Measurements from ENCODE around the gene CNTNAP5. TPM values are rescaled to one million over a fixed set of nuclear protein-coding genes. Genes with fewer than 3 reads are reported as not detected.

The CNTNAP5 gene
- total RNA-seq, 1 donor = not detected

DNA sequence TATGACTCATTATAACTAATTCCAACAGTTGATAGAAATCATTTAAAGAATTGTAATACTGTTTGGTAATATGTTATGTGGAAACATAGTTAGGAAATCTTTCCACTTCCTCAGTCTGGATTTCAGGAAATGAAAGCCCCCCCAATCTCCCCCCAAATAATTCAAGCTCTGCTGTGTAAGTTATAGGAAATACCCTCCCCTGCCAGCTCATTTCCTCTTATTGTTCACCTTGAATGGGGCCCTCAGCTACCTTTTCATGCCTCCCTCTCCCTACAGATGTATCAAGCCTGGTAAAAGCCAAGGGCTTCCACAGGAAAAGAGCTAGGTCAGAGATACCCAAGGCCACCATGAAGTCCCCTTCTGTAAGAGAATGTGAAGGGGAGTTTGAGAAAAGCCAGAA, 155.5 kb downstream of the CNTNAP5 start:
- TF ChIP-seq, protein P1, sequence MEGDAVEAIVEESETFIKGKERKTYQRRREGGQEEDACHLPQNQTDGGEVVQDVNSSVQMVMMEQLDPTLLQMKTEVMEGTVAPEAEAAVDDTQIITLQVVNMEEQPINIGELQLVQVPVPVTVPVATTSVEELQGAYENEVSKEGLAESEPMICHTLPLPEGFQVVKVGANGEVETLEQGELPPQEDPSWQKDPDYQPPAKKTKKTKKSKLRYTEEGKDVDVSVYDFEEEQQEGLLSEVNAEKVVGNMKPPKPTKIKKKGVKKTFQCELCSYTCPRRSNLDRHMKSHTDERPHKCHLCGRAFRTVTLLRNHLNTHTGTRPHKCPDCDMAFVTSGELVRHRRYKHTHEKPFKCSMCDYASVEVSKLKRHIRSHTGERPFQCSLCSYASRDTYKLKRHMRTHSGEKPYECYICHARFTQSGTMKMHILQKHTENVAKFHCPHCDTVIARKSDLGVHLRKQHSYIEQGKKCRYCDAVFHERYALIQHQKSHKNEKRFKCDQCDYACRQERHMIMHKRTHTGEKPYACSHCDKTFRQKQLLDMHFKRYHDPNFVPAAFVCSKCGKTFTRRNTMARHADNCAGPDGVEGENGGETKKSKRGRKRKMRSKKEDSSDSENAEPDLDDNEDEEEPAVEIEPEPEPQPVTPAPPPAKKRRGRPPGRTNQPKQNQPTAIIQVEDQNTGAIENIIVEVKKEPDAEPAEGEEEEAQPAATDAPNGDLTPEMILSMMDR (IDR thresholded peaks at IDR 0.05; ENCODE audit: insufficient read depth, low read depth, low read length) = no peak
- DNase-seq (ENCODE audit: low read depth) = no peak
- H3K4me3 ChIP-seq (ENCODE audit: low read depth, low read length) = no peak overlapping the region

DNA sequence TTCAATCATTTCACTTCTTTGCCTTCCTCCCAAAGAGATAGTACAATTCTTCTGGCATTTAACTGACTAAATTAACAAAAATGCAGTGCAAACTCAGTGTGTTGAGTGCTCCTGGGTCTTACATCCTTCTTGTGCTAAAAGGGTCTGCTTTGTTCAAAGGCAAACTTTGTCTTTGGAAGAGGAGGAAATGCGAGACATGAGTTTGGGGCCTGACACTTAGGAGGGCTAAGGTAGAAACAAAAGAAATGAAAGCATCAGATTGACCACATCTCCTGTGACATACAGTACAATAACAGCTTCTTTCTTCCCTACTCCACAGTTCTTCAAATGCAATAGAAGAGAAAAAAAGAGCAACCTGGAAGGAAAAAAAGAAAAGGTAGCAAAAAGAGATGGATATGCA, 161.7 kb downstream of the CNTNAP5 start:
- no peak for DNase-seq (ENCODE audit: low read depth)
- TF ChIP-seq, protein P1 (IDR thresholded peaks at IDR 0.05; ENCODE audit: insufficient read depth, low read depth, low read length) = no peak
- H3K4me3 ChIP-seq (ENCODE audit: low read depth, low read length) = no peak overlapping the region

DNA sequence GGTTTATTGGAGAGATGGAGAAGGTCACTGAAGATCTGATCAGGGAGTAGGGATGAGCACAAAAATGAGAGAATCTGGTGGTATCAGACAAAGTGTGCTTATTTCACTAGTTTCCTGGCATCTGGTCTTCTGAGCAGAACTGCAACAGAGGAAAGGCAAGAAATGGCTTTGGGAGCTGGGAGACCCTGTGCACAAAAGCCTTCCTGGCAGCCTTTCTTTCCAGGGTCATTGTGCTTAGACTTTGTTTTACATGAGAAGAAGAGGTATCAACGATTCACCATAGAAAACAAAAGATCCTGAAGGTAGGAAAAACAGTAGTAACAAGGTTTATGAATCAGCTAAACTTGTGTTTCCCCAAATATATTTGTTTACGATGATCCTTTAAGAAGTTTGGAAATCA, 162.9 kb downstream of the CNTNAP5 start:
- TF ChIP-seq, protein P1 (IDR thresholded peaks at IDR 0.05; ENCODE audit: insufficient read depth, low read depth, low read length) = no peak
- H3K4me3 ChIP-seq (ENCODE audit: low read depth, low read length) = no peak overlapping the region
- DNase-seq (ENCODE audit: low read depth) = no peak

DNA sequence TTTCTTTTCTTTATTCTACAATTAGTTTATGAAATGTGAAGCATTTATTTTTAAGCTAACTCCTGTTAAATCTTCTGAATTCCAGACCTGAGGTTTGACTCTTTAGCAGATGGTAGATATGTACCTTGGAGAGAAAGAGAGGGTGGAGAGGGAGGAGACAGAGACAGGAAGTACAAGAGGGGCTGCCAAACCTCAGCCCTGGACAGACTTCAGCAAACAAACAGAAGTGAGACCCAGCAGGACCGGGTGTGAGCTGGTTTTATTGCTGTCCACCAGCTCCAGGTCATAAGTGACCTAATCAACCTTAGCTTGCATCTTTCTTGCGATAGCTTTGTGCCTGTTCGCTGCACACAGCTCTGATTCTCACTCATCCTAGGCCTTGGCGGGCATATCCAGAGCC, 168.6 kb downstream of the CNTNAP5 start:
- TF ChIP-seq, protein P1 (IDR thresholded peaks at IDR 0.05; ENCODE audit: insufficient read depth, low read depth, low read length) = no peak
- DNase-seq (ENCODE audit: low read depth) = no peak
- H3K4me3 ChIP-seq (ENCODE audit: low read depth, low read length) = no peak overlapping the region

- TF ChIP-seq, protein P1 (IDR thresholded peaks at IDR 0.05; ENCODE audit: insufficient read depth, low read depth, low read length) = no peak
- DNase-seq (ENCODE audit: low read depth) = no peak
- no peak overlapping the region for H3K4me3 ChIP-seq (ENCODE audit: low read depth, low read length)
These were observed 176.6 kb downstream of the CNTNAP5 start for GRCh38 chr2:124201713-124202112.

- no peak for DNase-seq (ENCODE audit: low read depth)
- H3K4me3 ChIP-seq (ENCODE audit: low read depth, low read length) = no peak overlapping the region
- TF ChIP-seq, protein P1 (IDR thresholded peaks at IDR 0.05; ENCODE audit: insufficient read depth, low read depth, low read length) = no peak
These were observed 184.4 kb downstream of the CNTNAP5 start for GRCh38 chr2:124209441-124209840.

DNA sequence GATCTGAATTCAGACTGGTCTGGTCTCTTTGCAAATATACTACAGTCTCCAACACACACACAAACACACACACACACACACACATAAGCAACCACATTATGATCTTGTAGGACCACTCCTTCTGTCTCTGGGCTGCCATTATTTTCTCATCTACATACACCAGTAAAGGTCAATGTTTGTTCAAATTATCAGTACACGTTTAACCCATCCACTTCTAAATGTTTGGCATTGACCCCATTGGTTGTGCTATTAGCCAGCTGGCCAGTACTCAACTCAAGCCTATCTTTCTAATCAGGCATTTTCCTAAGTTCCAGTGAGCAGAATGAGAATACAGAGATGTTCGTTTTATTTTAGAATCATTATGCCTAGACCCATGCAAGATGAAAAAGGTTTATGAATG, 186.4 kb downstream of the CNTNAP5 start:
- TF ChIP-seq, protein P1 (IDR thresholded peaks at IDR 0.05; ENCODE audit: insufficient read depth, low read depth, low read length) = no peak
- H3K4me3 ChIP-seq (ENCODE audit: low read depth, low read length) = no peak overlapping the region
- DNase-seq (ENCODE audit: low read depth) = no peak
